SU-DHL-6 (cell line): ENCODE results near the gene SLC24A3.
"Not testable (repeated sequence)": the region's sequence is repeated elsewhere in the genome, so short reads cannot be mapped to it uniquely, and the experiment has no call there.

Source experiments
- H2AFZ ChIP-seq: fragments of 200-600 bp; sonication (generic); 2 replicates; pipeline ENCODE4 v1.6.1; 2014; ENCODE audit warnings: low read depth, mild to moderate bottlenecking, moderate library complexity, mixed read lengths, antibody characterized with exemption, low read length; ENCODE audit not compliant: severe bottlenecking
- H3F3A ChIP-seq: fragments of 200-600 bp; shearing (Covaris generic); 2 replicates; pipeline ENCODE4 v1.6.0; 2016; ENCODE audit warnings: antibody characterized with exemption, mild to moderate bottlenecking; ENCODE audit not compliant: insufficient read depth
- H3K27ac ChIP-seq: fragments of 200-600 bp; sonication (generic); 2 replicates; pipeline ENCODE4 v1.5.1; 2016; ENCODE audit warnings: low read depth, mild to moderate bottlenecking, low read length, moderate library complexity, mixed read lengths
- H3K27me3 ChIP-seq: fragments of 200-600 bp; sonication (generic), shearing (Covaris generic); 2 replicates; pipeline ENCODE4 v1.6.0; 2014; ENCODE audit warnings: mild to moderate bottlenecking, low read length
- H3K36me3 ChIP-seq: fragments of 200-600 bp; sonication (generic); 2 replicates; pipeline ENCODE4 v1.6.1; 2014; ENCODE audit warnings: mild to moderate bottlenecking, low read length, mixed read lengths
- H3K4me2 ChIP-seq: fragments of 300-600, 200-600 bp; shearing (Covaris generic), sonication (generic); 2 replicates; pipeline ENCODE4 v1.6.0; 2014; ENCODE audit warnings: low read length, low read depth, mild to moderate bottlenecking; ENCODE audit not compliant: poor library complexity, severe bottlenecking
- H3K4me3 ChIP-seq: fragments of 200-600 bp; sonication (generic); 2 replicates; pipeline ENCODE4 v1.5.1; 2014; ENCODE audit warnings: antibody characterized with exemption, low read length, mild to moderate bottlenecking, mixed read lengths; ENCODE audit not compliant: insufficient read depth, poor library complexity, severe bottlenecking
- H3K79me2 ChIP-seq: fragments of 200-600 bp; sonication (generic); 2 replicates; pipeline ENCODE4 v1.6.1; 2014; ENCODE audit warnings: mild to moderate bottlenecking, low read length, moderate library complexity; ENCODE audit not compliant: insufficient read depth
- H3K9ac ChIP-seq: fragments of 200-600 bp; sonication (generic); 2 replicates; pipeline ENCODE4 v1.7.0; 2014; ENCODE audit warnings: mild to moderate bottlenecking, low read length
- H3K9me2 ChIP-seq: fragments of 200-600 bp; sonication (generic); replicated peaks from 2 replicates; pipeline ENCODE4 v1.6.1; 2014; ENCODE audit warnings: low read length; ENCODE audit not compliant: insufficient read depth
- H3K9me3 ChIP-seq: fragments of 200-600 bp; sonication (generic); 2 replicates; pipeline ENCODE4 v1.6.1; 2014; ENCODE audit warnings: low read length, mixed read lengths; ENCODE audit not compliant: insufficient read depth
- H4K20me1 ChIP-seq: fragments of 200-600 bp; sonication (generic); 2 replicates; pipeline ENCODE4 v1.6.1; 2014; ENCODE audit warnings: low read depth, mild to moderate bottlenecking, antibody characterized with exemption, low read length, moderate library complexity, mixed read lengths
- EZH2phosphoT487 ChIP-seq: fragments of 200-600 bp; sonication (generic), shearing (Covaris generic); conservative IDR thresholded peaks from 2 replicates; pipeline ENCODE4 v1.6.1; 2018; ENCODE audit warnings: mild to moderate bottlenecking, antibody characterized with exemption, low read length, moderate library complexity, mixed read lengths
- TF ChIP-seq, protein P1 (sequence below): fragments of 200-600 bp; sonication (generic); IDR thresholded peaks from one replicate; pipeline ENCODE4 v1.5.1; 2017; ENCODE audit warnings: antibody characterized with exemption, mild to moderate bottlenecking, low read length, moderate library complexity; ENCODE audit not compliant: insufficient read depth, poor library complexity, severe bottlenecking

SLC24A3 gene

DNA sequence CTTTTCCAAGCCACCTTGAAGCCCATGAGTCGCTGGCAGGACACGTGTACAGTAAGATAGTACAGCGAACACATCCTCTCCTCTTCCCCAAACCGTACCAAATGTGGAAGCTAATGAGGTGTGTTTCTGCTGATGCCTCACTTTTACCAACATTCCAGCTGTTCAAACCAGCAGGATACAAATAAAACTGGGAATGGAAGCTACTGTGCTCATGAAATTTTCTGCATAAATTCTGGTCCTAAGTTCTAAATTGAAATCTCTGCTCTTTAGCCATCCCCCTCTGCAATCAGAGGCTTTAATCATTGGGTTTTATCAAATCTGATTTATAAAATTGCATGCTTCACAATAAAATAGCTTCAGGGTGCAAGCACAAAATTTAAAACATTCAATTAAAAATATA lies 463.8 kb downstream of the SLC24A3 start:
- Histone ChIP-seq H3K27me3 (no peaks in the 10 kb centered on the region), H2AFZ (no peak overlapping the region), H4K20me1 (no peaks in the 10 kb centered on the region), H3K79me2 (no peaks in the 10 kb centered on the region), H3K4me3 (no peak overlapping the region), H3K4me2 (no peak overlapping the region), H3K9ac (no peak overlapping the region), H3K9me2 (no peaks in the 10 kb centered on the region), H3F3A (no peaks in the 10 kb centered on the region), H3K9me3 (no peaks in the 10 kb centered on the region), H3K36me3 (no peaks in the 10 kb centered on the region), H3K27ac (no peak overlapping the region)
- no peak for TF ChIP-seq EZH2phosphoT487
- TF ChIP-seq, protein P1, sequence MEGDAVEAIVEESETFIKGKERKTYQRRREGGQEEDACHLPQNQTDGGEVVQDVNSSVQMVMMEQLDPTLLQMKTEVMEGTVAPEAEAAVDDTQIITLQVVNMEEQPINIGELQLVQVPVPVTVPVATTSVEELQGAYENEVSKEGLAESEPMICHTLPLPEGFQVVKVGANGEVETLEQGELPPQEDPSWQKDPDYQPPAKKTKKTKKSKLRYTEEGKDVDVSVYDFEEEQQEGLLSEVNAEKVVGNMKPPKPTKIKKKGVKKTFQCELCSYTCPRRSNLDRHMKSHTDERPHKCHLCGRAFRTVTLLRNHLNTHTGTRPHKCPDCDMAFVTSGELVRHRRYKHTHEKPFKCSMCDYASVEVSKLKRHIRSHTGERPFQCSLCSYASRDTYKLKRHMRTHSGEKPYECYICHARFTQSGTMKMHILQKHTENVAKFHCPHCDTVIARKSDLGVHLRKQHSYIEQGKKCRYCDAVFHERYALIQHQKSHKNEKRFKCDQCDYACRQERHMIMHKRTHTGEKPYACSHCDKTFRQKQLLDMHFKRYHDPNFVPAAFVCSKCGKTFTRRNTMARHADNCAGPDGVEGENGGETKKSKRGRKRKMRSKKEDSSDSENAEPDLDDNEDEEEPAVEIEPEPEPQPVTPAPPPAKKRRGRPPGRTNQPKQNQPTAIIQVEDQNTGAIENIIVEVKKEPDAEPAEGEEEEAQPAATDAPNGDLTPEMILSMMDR = no peak

DNA sequence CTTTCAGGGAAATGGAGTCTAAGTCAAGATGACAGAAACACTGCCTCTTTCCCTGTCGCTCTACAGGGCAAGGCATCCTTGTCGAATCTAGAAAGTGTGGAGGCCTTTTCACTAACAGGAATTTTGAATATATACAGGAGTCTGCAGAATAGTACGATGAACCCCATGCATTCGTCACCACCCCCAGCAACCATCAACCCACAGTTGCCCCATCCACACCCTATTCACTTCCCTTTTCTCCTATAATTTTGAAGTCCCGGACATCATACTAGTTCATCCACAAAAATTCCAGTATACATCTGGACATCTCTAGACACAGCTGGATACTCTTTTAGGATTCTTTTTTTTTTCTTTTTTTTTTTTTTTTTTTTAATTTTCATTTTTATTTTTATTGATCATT lies 464.9 kb downstream of the SLC24A3 start:
- H3K4me3 ChIP-seq = no peak overlapping the region
- no peaks in the 10 kb centered on the region for H3K9me3 ChIP-seq
- no peaks in the 10 kb centered on the region for H4K20me1 ChIP-seq
- no peaks in the 10 kb centered on the region for H3K79me2 ChIP-seq
- no peaks in the 10 kb centered on the region for H3K9me2 ChIP-seq
- TF ChIP-seq EZH2phosphoT487 = no peak
- TF ChIP-seq, protein P1 = no peak
- no peaks in the 10 kb centered on the region for H3K36me3 ChIP-seq
- H3K9ac ChIP-seq = no peak overlapping the region
- H3K27ac ChIP-seq = no peak overlapping the region
- no peak overlapping the region for H2AFZ ChIP-seq
- no peaks in the 10 kb centered on the region for H3F3A ChIP-seq
- H3K4me2 ChIP-seq = no peak overlapping the region
- H3K27me3 ChIP-seq = no peaks in the 10 kb centered on the region

DNA sequence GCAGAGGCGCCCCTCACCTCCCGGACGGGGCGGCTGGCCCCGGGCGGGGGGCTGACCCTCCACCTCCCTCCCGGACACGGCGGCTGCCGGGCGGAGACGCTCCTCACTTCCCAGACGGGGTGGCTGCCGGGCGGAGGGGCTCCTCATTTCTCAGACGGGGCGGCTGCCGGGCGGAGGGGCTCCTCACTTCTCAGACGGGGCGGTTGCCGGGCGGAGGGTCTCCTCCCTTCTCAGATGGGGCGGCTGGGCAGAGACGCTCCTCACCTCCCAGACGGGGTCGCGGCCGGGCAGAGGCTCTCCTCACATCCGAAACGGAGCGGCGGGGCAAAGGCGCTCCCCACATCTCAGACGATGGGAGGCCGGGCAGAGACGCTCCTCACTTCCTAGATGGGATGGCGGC lies 466.1 kb downstream of the SLC24A3 start:
- H3K9me2 ChIP-seq, H3K4me2 ChIP-seq, H3K4me3 ChIP-seq, H3K9ac ChIP-seq, H3F3A ChIP-seq, H2AFZ ChIP-seq, H4K20me1 ChIP-seq, H3K27ac ChIP-seq, H3K36me3 ChIP-seq, H3K79me2 ChIP-seq, H3K27me3 ChIP-seq, H3K9me3 ChIP-seq: not testable (repeated sequence)

DNA sequence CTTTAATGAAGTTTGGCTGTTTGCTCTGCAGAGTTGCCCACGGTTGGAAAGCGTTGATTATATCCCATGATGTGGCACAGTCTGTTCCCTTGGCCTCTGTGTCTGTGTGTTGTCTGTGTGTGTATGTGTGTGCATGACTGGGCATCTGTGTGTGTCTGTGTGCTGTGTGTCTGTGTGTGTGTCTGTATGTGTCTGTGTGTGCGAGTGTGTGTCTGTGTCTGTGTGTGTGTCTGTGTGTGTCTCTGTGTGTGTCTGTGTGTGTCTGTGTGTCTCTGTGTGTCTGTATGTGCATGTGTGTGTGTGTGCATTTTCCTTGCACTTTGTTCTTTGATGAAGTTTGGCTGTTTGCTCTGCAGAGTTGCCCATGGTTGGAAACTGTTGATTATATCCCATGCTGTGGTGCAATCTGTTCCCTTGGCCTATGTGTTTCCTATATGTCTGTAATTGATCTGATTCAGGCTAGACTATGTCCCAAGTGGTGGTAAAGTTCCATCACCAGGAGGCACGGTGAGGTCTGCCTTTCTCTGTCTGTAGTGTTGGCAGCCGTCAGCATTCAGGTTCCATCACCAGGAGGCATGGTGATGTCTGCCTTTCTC lies 467.6 kb downstream of the SLC24A3 start:
- Histone ChIP-seq H3K4me2 (no peak overlapping the region), H3K79me2 (no peaks in the 10 kb centered on the region), H3K9ac (no peak overlapping the region), H3K36me3 (no peaks in the 10 kb centered on the region), H3K27me3 (no peaks in the 10 kb centered on the region), H3K9me3 (no peaks in the 10 kb centered on the region), H3K9me2 (no peaks in the 10 kb centered on the region), H2AFZ (no peak overlapping the region), H3K27ac (no peak overlapping the region), H4K20me1 (no peaks in the 10 kb centered on the region), H3F3A (no peaks in the 10 kb centered on the region), H3K4me3 (no peak overlapping the region)
- no peak for TF ChIP-seq EZH2phosphoT487
- TF ChIP-seq, protein P1 = no peak
